Activated naive CD8-positive, alpha-beta T cell treated with anti-CD3 and anti-CD28 coated beads, Interleukin-2, amount 50 U/mL, for 16 hours (primary cell): ENCODE results near the gene IKBIP.
"Not testable (repeated sequence)": the region's sequence is repeated elsewhere in the genome, so short reads cannot be mapped to it uniquely, and the experiment has no call there.

Experiments
- DNase-seq: peaks from one replicate; pipeline ENCODE4 v3.0.0-alpha.2; 2020; ENCODE audit warnings: low read depth, low spot score

The IKBIP gene

GRCh38 chr12:98576795-98577194 lies 67.8 kb downstream of the IKBIP start:
- DNase-seq = not testable (repeated sequence)

- no peak for DNase-seq
Measured at GRCh38 chr12:98575013-98575412, 69.6 kb downstream of the IKBIP start.
